Measurements from ENCODE around the gene AGO3. TPM values are rescaled to one million over a fixed set of nuclear protein-coding genes. Genes with fewer than 3 reads are reported as not detected.
"Not testable (repeated sequence)": the region's sequence is repeated elsewhere in the genome, so short reads cannot be mapped to it uniquely, and the experiment has no call there.

AGO3 gene
- total RNA-seq, 1 donor from 2014 or later = 17.1 TPM

DNA sequence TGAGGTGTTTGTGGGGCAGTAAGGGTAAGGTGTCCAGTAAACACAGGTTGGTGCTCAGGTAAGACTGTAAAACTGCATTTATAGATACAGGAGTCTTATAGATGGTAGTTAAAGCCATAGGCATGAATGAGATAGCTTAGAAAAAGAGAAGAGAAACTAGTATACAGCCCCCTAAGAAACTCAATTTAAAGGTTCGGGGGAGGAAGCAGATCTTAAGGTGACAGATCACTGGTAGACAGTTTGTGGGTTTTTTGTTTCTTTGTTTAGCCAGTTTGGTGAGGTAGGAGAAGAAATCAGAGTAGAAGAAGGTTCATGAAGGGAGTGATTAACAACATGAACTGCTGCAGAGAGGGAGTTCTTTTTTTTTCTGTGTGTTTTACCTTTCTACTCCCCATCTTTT lies 6.1 kb upstream of the AGO3 start:
- no peak for DNase-seq (ENCODE audit: low read depth, low spot score)

DNA sequence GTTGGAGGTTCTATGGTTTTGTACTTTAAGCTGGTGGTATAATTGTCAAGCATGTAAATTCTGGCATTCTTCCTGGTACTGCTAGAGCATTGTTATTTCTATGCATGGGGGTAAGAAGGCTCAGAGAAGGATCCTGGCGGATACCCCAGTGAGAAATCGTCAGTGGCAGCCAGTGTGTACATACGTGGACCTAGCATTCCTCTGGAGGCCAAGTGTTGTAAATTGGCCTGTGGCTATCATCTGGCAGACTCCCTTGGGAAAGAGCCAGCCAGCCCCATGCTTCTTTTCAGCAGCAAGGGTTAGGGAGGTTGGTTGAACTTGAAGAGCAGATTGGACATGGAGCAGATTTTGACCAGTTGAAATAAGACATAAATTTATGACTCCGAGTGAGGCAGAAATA lies 5.2 kb upstream of the AGO3 start:
- DNase-seq (ENCODE audit: low read depth, low spot score) = no peak

DNA sequence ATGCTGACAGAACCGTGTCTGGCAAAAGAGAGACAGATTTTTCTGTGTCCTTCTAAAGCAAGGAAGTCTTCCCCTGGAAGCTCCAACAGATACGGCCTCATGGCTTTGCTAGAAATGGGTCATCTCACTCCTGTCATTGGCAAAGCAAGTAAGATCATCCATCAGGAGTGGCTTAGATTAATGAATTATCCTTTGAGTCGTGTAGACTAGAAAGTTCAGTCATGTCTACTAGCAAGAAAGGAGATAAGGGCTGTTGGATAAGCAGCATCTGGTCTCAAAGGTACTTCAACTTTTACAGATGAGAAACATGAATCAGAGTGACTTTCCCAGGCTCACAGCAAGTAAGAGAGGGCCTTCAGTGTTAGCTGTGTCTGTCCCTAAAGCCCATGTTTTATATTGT lies 3.4 kb upstream of the AGO3 start:
- DNase-seq (ENCODE audit: low read depth, low spot score) = no peak

DNA sequence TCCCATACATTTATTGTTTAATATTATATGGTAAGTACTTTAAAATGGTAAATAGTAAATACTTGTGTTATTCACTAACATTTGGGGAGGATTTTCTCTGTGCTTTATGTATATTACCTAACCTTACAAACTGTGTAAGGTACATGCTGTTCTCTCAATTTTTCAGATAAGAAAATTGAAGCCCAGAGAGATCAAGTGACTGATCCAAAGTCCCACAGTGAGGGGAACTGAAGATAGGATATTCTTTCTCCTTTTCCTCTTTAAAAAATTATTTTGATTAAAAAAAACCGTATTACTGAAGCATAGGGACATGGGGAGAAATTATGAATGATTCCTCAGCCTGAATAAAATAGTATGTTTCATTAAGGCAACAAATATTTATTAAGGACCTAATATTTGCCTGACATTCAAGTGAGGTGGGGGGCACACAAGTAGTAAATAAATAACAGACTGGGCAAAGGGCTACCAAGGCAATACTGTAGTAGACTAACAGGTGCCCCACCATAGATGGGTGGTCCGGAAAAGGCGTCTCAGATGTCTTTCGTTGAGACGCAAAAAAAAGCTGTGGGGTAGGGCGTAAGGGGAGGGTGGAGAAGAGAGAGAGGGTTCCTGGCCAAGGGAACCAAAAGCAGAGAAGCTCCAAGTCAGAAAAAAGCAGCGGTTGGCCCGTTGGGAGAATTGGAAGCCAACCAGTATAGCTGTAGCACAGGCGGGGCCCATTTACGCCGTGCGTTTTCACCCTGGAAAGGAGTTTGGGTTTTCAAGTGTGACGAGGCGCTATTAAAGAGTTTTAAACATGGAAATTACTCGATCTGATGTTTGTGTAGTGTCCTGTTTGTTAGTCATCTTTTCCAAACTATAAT lies 944 bp upstream of the AGO3 start:
- no peak for DNase-seq (ENCODE audit: low read depth, low spot score)

DNA sequence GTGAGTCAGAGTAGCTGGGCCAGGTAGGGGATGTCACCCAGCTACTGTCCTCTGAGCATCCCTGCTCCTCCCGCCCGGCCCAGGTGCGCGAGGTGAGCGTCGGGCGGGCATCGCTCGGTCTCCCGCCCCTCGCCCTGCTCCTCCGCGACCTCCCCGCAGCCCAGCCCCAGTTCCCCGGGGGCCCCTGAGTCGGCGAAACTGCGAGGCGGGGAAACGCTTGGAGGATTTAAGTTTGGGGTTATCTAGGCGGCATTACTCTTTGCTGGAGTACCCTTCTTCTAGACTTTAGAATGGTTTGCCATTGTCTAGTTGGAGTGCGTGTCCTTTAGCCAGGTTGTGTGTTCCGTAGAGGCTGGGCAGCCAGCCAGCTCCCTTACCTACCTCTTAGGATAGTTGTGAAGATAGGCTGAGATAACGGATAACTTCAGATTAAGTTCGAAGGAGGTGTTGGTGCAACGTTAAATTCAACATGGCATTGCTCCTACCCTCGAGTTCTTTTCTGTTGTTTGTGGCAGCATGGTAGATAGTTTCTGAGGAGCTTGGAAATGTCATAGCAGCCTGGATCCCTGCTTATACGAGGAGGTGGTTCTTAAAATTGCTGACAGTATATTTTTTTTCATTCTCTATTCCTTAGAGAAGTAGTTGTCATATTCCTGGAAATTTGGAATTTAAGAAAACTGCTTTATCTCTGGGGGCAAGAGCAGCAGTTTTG lies 697 bp downstream of the AGO3 start:
- no peak for DNase-seq (ENCODE audit: low read depth, low spot score)

DNA sequence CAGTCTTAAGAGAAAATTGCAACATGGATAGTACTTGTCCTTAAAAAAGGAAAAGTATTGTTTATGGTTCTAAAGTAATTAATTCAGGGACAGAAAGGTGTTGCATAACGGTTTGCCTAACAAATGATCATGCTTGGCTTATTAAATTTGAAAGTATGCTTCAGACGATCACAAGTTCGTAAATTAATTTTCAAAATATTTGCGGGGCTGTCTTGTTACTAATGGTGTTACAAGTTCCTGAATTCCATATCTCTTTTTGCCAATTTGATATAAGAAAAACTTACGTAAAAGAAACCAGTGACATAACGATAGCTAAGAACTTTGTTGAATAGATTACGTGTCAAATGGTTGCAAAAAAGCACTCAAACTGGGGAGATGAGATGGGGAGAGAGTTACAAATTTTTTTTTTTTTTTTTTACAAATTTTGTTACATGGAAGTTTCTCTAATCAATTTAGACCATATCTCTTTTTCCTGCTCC lies 1.3 kb downstream of the AGO3 start:
- no peak for DNase-seq (ENCODE audit: low read depth, low spot score)

DNA sequence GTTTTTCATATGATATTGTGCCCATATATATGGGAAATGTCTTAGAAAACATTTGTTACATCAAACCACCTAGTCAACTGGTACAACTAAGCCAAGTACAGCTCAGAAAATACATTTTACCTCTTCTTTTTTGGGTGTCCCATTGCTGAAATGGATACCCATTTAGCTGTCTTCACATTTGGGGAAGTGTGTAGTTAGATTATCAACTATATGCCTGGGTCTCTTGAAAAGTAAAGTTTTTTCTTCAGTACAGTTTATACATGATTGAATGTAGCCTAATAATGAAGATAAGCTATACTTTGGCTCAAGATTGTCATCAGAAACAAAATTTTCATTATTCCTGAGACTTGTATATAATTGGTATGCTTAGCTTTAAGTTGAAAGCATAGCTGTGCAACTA lies 2.0 kb downstream of the AGO3 start:
- DNase-seq (ENCODE audit: low read depth, low spot score) = no peak

DNA sequence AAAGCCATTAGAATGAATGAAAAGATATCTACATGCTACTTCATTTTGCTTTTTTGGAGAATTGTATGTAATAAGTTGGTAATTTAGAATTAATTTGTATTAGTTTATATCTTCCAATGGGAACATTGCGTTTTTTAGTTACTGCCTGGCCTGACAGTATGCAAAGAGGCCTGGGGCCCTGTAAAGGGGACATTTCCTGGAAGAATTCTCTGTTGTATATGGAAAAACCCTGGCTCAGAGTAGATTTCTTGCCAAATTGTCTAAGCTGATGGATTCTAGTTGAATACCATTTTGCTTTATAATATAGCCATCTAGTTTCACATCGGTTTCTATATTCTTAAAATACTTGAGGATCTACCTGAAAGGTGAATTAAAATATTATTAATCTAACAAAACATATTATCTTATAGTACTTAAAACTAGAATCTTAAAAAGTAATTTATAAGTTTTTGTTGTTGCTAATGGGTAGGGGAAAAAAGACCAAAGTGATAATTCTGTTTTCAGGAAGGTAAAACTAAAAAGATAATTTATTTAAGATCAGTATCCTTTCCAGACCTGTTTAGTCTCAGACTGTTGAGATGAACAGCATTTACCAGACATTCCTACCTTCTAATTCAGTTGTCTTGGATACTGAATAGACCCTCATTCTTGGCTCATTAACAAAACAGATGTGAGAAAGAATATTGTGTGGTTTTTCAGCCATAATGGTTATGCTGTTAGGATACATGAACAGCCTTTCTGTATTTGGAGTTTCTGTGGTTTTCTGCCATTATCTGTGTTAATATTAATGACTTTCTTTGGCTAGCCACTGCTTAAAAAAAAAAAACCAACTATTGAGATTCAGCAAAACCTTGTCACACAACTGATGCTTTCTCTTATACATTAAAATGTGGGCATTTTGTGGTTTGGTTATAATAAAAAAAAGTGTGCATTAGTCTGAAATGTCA lies 4.8 kb downstream of the AGO3 start:
- DNase-seq (ENCODE audit: low read depth, low spot score) = no peak

DNA sequence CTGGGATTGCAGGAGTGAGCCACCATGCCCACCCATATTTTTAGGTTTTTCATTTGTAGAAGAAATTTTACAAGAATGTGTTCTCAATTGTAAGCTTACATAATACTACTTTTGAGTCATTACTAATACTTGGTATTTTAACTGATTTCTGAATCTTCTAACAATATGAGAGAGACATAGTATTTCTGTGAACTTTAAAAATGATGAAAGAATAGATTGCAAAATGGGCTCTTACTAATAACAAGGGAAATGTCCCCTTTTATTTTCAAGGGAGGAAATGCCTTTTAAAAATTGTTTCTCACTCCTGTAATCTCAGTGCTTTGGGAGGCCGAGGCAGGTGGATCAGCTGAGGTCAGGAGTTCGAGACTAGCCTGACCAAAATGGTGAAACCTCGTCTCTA lies 5.9 kb downstream of the AGO3 start:
- DNase-seq (ENCODE audit: low read depth, low spot score) = no peak

DNA sequence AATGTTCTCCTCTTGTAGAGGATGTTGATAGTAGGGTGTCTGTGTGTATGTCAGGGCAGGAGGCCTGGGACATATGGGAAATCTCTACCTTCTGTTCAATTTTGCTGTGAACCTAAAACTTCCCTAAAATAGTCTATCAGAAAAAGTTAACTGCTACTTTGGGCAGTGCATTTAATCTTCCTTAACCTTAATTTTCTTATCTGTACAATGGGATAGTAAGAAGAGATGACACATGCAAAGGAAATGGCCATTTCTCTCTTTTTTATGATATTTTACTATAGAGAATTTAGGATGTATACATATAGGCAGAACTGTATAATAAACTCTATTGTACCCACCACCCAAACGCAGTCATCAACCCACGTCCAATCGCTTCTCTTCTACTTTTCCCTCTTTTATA lies 8.6 kb downstream of the AGO3 start:
- DNase-seq (ENCODE audit: low read depth, low spot score) = no peak

DNA sequence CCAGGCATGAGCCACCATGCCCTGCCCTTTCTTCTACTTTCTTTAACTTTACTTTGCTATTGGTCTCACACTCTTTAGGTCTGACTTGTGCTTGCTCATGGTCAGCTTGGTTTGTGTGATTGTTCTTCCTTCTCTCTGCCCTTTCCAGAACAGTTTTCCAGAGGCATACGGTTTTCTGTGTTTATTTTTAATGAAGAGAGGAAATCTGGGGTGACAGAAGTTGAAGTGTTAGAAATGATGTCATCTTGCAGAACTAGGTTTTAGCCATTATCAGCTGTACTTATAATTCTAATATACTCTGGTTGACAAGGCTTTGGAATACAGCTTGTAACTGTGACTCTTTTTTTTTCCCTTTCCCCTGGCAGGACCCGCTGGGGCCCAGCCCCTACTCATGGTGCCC lies 14.4 kb downstream of the AGO3 start:
- DNase-seq (ENCODE audit: low read depth, low spot score) = no peak

DNA sequence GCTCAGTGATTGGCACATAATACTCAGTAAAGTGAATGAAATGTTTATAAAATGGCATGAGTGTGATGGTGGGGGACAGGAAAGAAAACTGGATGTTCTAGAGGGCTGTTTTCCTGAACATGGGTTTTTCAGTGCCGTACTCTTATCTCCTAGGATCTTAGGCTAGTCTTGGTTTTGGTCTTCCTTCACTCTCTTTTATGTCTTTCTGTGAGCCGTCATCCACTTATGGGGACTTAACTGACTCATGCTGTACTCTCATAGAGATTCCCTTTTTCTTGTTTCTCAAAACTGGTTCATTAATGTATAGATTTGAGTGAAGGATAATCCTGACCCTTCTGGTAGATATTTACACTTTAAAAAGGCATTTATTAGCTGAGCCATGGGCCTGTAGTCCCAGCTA lies 16.6 kb downstream of the AGO3 start:
- no peak for DNase-seq (ENCODE audit: low read depth, low spot score)

DNA sequence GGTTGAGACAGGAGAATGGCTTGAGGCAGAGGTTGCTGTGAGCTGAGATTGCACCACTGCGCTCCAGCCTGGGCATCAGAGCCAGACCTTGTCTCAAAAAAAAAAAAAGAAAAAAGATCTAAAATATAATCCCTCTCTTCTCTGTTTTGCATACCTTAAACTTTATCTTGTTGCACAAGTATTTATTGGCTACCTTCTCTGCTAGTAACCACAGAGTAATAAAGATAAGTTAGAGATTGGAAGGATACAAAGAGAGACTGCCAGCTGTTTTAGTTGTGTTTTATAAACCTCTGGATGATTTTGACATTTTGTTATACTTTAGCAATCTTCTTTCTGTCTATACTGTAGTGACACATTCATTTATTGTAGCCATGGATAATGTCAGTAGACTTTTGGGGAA lies 27.7 kb downstream of the AGO3 start:
- DNase-seq (ENCODE audit: low read depth, low spot score) = no peak

DNA sequence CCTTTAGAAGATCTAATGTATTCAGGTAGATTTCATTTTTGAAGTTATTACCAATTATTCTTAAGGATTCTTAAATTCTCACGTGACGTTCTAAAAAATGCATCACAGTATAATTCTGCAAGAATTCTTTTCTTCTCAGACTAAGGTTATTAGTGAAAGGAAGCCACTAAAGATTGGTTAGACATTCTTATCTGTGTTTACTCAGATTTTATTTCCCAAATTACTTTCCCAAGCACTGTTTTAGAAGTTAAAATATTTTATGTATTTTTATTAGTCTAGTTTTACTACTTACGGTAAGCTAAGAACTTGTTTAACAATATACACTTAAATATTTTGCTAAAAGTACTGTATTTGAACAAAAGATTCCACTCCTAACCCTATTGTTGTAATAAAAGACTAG lies 28.4 kb downstream of the AGO3 start:
- no peak for DNase-seq (ENCODE audit: low read depth, low spot score)

DNA sequence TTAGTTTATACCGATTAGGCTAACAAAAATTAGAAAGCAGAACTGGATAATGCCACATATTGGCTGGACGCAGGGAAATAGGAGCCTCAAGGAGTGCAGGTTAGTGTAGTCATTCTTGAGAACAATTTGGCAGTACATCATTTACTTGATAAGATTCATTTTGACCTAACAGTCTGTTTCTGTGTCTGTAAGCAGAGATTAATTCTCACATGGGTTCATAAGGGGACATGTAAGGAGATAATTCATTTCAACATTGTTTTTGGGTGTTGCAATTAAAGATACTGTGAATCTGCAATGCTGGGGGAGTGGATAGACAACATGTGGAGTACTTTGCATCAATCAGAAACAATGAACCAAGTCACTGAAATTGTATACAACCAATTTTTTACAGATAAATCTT lies 32.0 kb downstream of the AGO3 start:
- DNase-seq (ENCODE audit: low read depth, low spot score) = no peak

DNA sequence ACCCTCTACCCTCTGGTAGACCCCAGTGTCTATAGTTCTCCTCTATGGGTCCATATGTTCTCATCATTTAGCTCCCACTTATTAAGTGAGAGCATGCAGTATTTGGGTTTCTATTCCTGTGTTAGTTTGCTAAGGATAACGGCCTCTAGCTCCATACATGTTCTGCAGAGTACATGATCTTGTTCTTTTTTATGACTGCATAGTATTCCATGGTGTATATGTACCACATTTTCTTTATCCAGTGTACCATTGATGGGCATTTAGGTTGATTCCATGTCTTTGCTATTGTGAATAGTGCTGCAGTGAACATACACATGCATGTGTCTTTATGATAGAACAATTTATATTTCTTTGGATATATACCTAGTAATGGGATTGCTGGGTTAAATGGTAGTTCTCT lies 33.4 kb downstream of the AGO3 start:
- DNase-seq (ENCODE audit: low read depth, low spot score) = not testable (repeated sequence)

DNA sequence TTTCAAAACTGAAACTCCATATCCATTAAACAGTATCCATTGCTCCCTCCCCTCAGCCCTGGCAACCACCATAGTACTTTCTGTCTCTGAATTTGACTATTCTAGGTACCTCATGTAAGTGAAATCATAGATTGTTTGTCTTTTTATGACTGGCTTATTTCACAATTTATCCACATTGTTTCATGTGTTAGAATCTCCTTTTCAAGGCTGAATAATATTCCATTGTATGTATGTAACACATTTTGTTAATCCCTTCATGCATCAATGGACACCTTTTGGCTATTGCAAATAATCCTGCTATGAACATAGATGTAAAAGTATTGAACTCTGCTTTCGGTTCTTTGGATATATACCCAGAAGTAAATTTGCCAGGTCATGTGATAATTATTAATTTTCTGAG lies 37.5 kb downstream of the AGO3 start:
- DNase-seq (ENCODE audit: low read depth, low spot score) = no peak

DNA sequence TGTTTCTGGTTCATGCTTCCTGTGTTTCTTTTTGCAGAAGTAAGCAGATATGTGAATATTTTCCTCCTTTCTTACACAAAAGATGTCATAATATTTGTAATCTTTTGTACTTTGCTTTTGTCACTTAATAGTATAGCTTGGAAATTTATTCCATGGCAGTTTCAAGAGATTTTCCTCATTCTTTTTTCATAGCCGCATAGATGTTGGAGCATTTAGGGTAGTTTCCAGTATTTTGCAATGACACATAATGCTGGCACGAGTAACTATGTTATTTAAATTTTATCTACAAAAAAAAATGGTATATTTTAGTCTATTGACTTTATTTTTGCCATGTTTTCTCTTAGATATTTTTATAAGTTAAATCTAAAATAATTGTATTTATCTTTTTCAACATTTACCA lies 40.7 kb downstream of the AGO3 start:
- no peak for DNase-seq (ENCODE audit: low read depth, low spot score)

DNA sequence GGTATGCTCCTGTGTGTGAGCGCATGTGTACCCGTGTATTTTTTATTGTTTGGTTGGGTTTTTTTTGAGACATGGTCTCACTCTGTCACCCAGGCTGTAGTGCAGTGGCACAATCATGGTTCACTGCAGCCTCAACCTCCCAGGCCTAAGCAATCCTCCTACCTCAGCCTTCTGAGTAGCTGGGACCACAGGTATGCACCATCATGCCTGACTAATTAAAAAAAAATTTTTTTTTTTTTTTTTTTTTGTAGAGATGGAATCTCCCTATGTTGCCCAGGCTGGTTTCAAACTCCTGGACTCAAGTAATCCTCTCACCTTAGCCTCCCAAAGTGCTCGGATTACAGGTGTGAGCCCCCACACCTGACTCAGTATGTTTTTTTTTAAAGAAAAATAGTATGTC lies 41.7 kb downstream of the AGO3 start:
- not testable (repeated sequence) for DNase-seq (ENCODE audit: low read depth, low spot score)

DNA sequence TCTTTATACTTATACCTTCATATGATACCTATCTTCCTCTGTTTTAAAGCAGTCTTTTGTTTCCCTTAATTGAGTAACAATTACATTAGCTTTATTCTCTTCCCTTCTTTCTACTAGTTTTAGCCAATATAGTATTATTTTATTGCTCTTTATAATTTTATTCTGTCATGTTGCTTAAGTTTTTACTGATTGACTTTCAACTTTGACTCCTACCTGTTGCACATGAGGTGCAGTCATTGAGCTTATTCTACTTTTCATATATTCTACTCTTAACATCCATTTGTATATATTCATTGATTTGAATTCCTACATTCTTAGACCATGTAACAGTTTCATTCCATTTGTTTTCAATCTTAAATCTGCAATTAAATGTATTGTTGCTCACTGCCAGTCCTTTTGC lies 49.2 kb downstream of the AGO3 start:
- DNase-seq (ENCODE audit: low read depth, low spot score) = no peak

DNA sequence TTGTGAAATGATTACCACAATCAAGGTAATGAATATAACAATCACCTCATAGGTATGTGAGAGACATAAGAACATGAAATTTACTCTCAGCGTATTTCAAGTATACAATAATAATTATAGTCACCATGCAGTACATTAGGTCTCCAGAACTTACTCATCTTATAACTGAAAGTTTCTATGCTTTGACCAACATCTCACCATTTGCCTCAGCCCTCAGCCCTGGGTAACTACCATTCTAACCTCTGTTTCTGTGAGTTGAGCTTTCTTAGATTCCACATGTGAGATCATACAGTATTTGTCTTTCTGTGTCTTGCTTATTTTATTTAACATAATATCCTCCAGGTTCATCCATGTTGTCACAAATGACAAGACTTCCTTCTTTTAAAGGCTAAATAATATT lies 57.3 kb downstream of the AGO3 start:
- no peak for DNase-seq (ENCODE audit: low read depth, low spot score)

All from pulmonary artery endothelial cell (primary cell).